HG03175 (cell line): ENCODE results near the gene MAGI1.

Source experiments
- ATAC-seq: cut with Tn5 transposase; IDR thresholded peaks from one replicate; pipeline ENCODE4 v1.9.1; 2021; ENCODE audit warnings: mild to moderate bottlenecking, moderate library complexity; ENCODE audit not compliant: unreplicated experiment

MAGI1 gene

GRCh38 chr3:65814845-65815578 lies 223.7 kb downstream of the MAGI1 start:
- ATAC-seq, result no peak

- no peak for ATAC-seq
Observed at GRCh38 chr3:65811892-65812291, 226.8 kb downstream of the MAGI1 start.

GRCh38 chr3:65811086-65811761 lies 227.5 kb downstream of the MAGI1 start:
- ATAC-seq, result no peak

- no peak for ATAC-seq
Observed at GRCh38 chr3:65810302-65810701, 228.4 kb downstream of the MAGI1 start.

GRCh38 chr3:65809641-65810150 lies 229.0 kb downstream of the MAGI1 start:
- no peak for ATAC-seq

GRCh38 chr3:65808824-65809223 lies 229.9 kb downstream of the MAGI1 start:
- ATAC-seq, result no peak

- no peak for ATAC-seq
Observed at GRCh38 chr3:65808407-65808806, 230.3 kb downstream of the MAGI1 start.

- ATAC-seq, result no peak
Observed at GRCh38 chr3:65807225-65807624, 231.5 kb downstream of the MAGI1 start.

GRCh38 chr3:65806600-65806999 lies 232.1 kb downstream of the MAGI1 start:
- no peak for ATAC-seq

GRCh38 chr3:65796676-65797075 lies 242.0 kb downstream of the MAGI1 start:
- ATAC-seq, result no peak

- ATAC-seq, result no peak
Observed at GRCh38 chr3:65795166-65795565, 243.6 kb downstream of the MAGI1 start.

- ATAC-seq, result no peak
Observed at GRCh38 chr3:65793495-65794200, 245.1 kb downstream of the MAGI1 start.

GRCh38 chr3:65788461-65788860 lies 250.3 kb downstream of the MAGI1 start:
- no peak for ATAC-seq

GRCh38 chr3:65787827-65788226 lies 250.9 kb downstream of the MAGI1 start:
- no peak for ATAC-seq

- ATAC-seq, result no peak
Observed at GRCh38 chr3:65787340-65787739, 251.4 kb downstream of the MAGI1 start.

- ATAC-seq, result no peak
Observed at GRCh38 chr3:65786890-65787289, 251.8 kb downstream of the MAGI1 start.

- ATAC-seq, result no peak
Observed at GRCh38 chr3:65785065-65785645, 253.6 kb downstream of the MAGI1 start.

GRCh38 chr3:65783117-65783516 lies 255.6 kb downstream of the MAGI1 start:
- no peak for ATAC-seq

- ATAC-seq, result no peak
Observed at GRCh38 chr3:65781594-65781993, 257.1 kb downstream of the MAGI1 start.

GRCh38 chr3:65779390-65779789 lies 259.3 kb downstream of the MAGI1 start:
- no peak for ATAC-seq

GRCh38 chr3:65778968-65779367 lies 259.8 kb downstream of the MAGI1 start:
- no peak for ATAC-seq
